SKM-1 treated with dmso at 0.1 percent for 144 hours (cell line): ENCODE data around the gene NEDD1.

ENCODE experiments used
- DNase-seq: peaks from one replicate; lab custom pipeline; 2025; ENCODE audit not compliant: unreplicated experiment; lab: John Stamatoyannopoulos, UW

NEDD1 gene

GRCh38 chr12:96901175-96901574, 5.9 kb upstream of the NEDD1 start:
- DNase-seq: no peak

- no peak for DNase-seq
Measured at GRCh38 chr12:96902076-96902475, 5.0 kb upstream of the NEDD1 start.

GRCh38 chr12:96906498-96906848, 584 bp upstream of the NEDD1 start:
- no peak for DNase-seq

GRCh38 chr12:96907671-96908422, 790 bp downstream of the NEDD1 start:
- no peak for DNase-seq

GRCh38 chr12:96908423-96908675, 1.3 kb downstream of the NEDD1 start:
- DNase-seq: no peak

GRCh38 chr12:96912261-96912660, 5.2 kb downstream of the NEDD1 start:
- DNase-seq: no peak

GRCh38 chr12:96912943-96913342, 5.9 kb downstream of the NEDD1 start:
- no peak for DNase-seq

GRCh38 chr12:96919510-96920210, 12.6 kb downstream of the NEDD1 start:
- no peak for DNase-seq

GRCh38 chr12:96948782-96949181, 41.7 kb downstream of the NEDD1 start:
- DNase-seq: no peak

GRCh38 chr12:96979532-96979931, 72.5 kb downstream of the NEDD1 start:
- no peak for DNase-seq

- DNase-seq: no peak
Measured at GRCh38 chr12:96980991-96981414, 73.9 kb downstream of the NEDD1 start.

GRCh38 chr12:96981911-96982310, 74.9 kb downstream of the NEDD1 start:
- DNase-seq: no peak

GRCh38 chr12:96982671-96983070, 75.6 kb downstream of the NEDD1 start:
- no peak for DNase-seq

- DNase-seq: no peak
Measured at GRCh38 chr12:96985515-96986362, 78.7 kb downstream of the NEDD1 start.

GRCh38 chr12:96986883-96987523, 79.9 kb downstream of the NEDD1 start:
- DNase-seq: peak; percentile 17

- no peak for DNase-seq
Measured at GRCh38 chr12:96988919-96989318, 81.9 kb downstream of the NEDD1 start.

GRCh38 chr12:96989916-96990315, 82.9 kb downstream of the NEDD1 start:
- DNase-seq: no peak

GRCh38 chr12:96994900-96995299, 87.8 kb downstream of the NEDD1 start:
- no peak for DNase-seq

- no peak for DNase-seq
Measured at GRCh38 chr12:96995861-96996260, 88.8 kb downstream of the NEDD1 start.

GRCh38 chr12:96997797-96998484, 90.9 kb downstream of the NEDD1 start:
- DNase-seq: no peak

GRCh38 chr12:97003276-97003675, 96.2 kb downstream of the NEDD1 start:
- no peak for DNase-seq
